ENCODE data around the gene TAB2. TPM values are rescaled to one million over a fixed set of nuclear protein-coding genes. Genes with fewer than 3 reads are reported as not detected.
"Not testable (repeated sequence)": the region's sequence is repeated elsewhere in the genome, so short reads cannot be mapped to it uniquely, and the experiment has no call there.

Gene TAB2
- total RNA-seq, 1 donor from 2014 or later: 25.1 TPM

GRCh38 chr6:149318581-149319286, 1.2 kb downstream of the TAB2 start:
- Histone ChIP-seq H3K9me3 (ENCODE audit: control insufficient read depth in 3 of 3, low read length in 3 of 3) (no peaks in the 10 kb centered on the region), H3K4me3 (ENCODE audit: low read length in 3 of 3) (peak overlapping the region; percentile 76 to 79 (median 78)), H3K4me1 (ENCODE audit: control insufficient read depth in 3 of 3, insufficient read depth in 3 of 3, low read length in 3 of 3) (peaks cover 0 to 12% (median 0%) of the 10 kb centered on the region in 3 donors), H3K9ac (ENCODE audit: low read depth in 1 of 3, low read length in 3 of 3) (peak overlapping the region; percentile 57 to 84 (median 78)), H3K27me3 (ENCODE audit: control insufficient read depth in 3 of 3, insufficient read depth in 3 of 3, low read length in 3 of 3) (no peaks in the 10 kb centered on the region), H3K36me3 (ENCODE audit: control insufficient read depth in 3 of 3, insufficient read depth in 3 of 3, low read length in 3 of 3) (no peaks in the 10 kb centered on the region), H3K27ac (ENCODE audit: low read depth, low read length) (peak overlapping the region; percentile 17)

- no peak overlapping the region for H3K27ac ChIP-seq (ENCODE audit: low read depth, low read length)
- peaks cover 0 to 14% (median 1%) of the 10 kb centered on the region in 3 donors for H3K4me1 ChIP-seq (ENCODE audit: control insufficient read depth in 3 of 3, insufficient read depth in 3 of 3, low read length in 3 of 3)
- H3K36me3 ChIP-seq (ENCODE audit: control insufficient read depth in 3 of 3, insufficient read depth in 3 of 3, low read length in 3 of 3): no peaks in the 10 kb centered on the region
- no peaks in the 10 kb centered on the region for H3K27me3 ChIP-seq (ENCODE audit: control insufficient read depth in 3 of 3, insufficient read depth in 3 of 3, low read length in 3 of 3)
- no peaks in the 10 kb centered on the region for H3K9me3 ChIP-seq (ENCODE audit: control insufficient read depth in 3 of 3, low read length in 3 of 3)
- peak overlapping the region in 2 of 3 donors; percentile 76 to 78 for H3K4me3 ChIP-seq (ENCODE audit: low read length in 3 of 3)
- H3K9ac ChIP-seq (ENCODE audit: low read depth in 1 of 3, low read length in 3 of 3): peak overlapping the region in 2 of 3 donors; percentile 27 to 57
Measured at GRCh38 chr6:149319422-149319821, 1.9 kb downstream of the TAB2 start.

GRCh38 chr6:149320016-149320415, 2.5 kb downstream of the TAB2 start:
- not testable (repeated sequence) for H3K4me3 ChIP-seq (ENCODE audit: low read length in 3 of 3); H3K36me3 ChIP-seq (ENCODE audit: control insufficient read depth in 3 of 3, insufficient read depth in 3 of 3, low read length in 3 of 3); H3K9me3 ChIP-seq (ENCODE audit: control insufficient read depth in 3 of 3, low read length in 3 of 3); H3K27me3 ChIP-seq (ENCODE audit: control insufficient read depth in 3 of 3, insufficient read depth in 3 of 3, low read length in 3 of 3); H3K9ac ChIP-seq (ENCODE audit: low read depth in 1 of 3, low read length in 3 of 3)
- H3K4me1 ChIP-seq (ENCODE audit: control insufficient read depth in 3 of 3, insufficient read depth in 3 of 3, low read length in 3 of 3): peaks cover 0 to 14% (median 3%) of the 10 kb centered on the region in 3 donors
- peak overlapping the region; percentile 23 for H3K27ac ChIP-seq (ENCODE audit: low read depth, low read length)

- no peaks in the 10 kb centered on the region for H3K27me3 ChIP-seq (ENCODE audit: control insufficient read depth in 3 of 3, insufficient read depth in 3 of 3, low read length in 3 of 3)
- peaks cover 0 to 14% (median 3%) of the 10 kb centered on the region in 3 donors for H3K4me1 ChIP-seq (ENCODE audit: control insufficient read depth in 3 of 3, insufficient read depth in 3 of 3, low read length in 3 of 3)
- H3K9me3 ChIP-seq (ENCODE audit: control insufficient read depth in 3 of 3, low read length in 3 of 3): no peaks in the 10 kb centered on the region
- H3K9ac ChIP-seq (ENCODE audit: low read depth in 1 of 3, low read length in 3 of 3): no peak overlapping the region
- H3K36me3 ChIP-seq (ENCODE audit: control insufficient read depth in 3 of 3, insufficient read depth in 3 of 3, low read length in 3 of 3): no peaks in the 10 kb centered on the region
- H3K4me3 ChIP-seq (ENCODE audit: low read length in 3 of 3): no peak overlapping the region
- H3K27ac ChIP-seq (ENCODE audit: low read depth, low read length): no peak overlapping the region
Measured at GRCh38 chr6:149320796-149321195, 3.3 kb downstream of the TAB2 start.

- H3K9ac ChIP-seq (ENCODE audit: low read depth in 1 of 3, low read length in 3 of 3): no peak overlapping the region
- H3K27ac ChIP-seq (ENCODE audit: low read depth, low read length): no peak overlapping the region
- peaks cover 0 to 14% (median 8%) of the 10 kb centered on the region in 3 donors for H3K4me1 ChIP-seq (ENCODE audit: control insufficient read depth in 3 of 3, insufficient read depth in 3 of 3, low read length in 3 of 3)
- H3K4me3 ChIP-seq (ENCODE audit: low read length in 3 of 3): no peak overlapping the region
- no peaks in the 10 kb centered on the region for H3K9me3 ChIP-seq (ENCODE audit: control insufficient read depth in 3 of 3, low read length in 3 of 3)
- H3K27me3 ChIP-seq (ENCODE audit: control insufficient read depth in 3 of 3, insufficient read depth in 3 of 3, low read length in 3 of 3): no peaks in the 10 kb centered on the region
- H3K36me3 ChIP-seq (ENCODE audit: control insufficient read depth in 3 of 3, insufficient read depth in 3 of 3, low read length in 3 of 3): no peaks in the 10 kb centered on the region
Measured at GRCh38 chr6:149323353-149323752, 5.8 kb downstream of the TAB2 start.

GRCh38 chr6:149323925-149324324, 6.4 kb downstream of the TAB2 start:
- H3K27ac ChIP-seq (ENCODE audit: low read depth, low read length): no peak overlapping the region
- no peaks in the 10 kb centered on the region for H3K9me3 ChIP-seq (ENCODE audit: control insufficient read depth in 3 of 3, low read length in 3 of 3)
- H3K36me3 ChIP-seq (ENCODE audit: control insufficient read depth in 3 of 3, insufficient read depth in 3 of 3, low read length in 3 of 3): no peaks in the 10 kb centered on the region
- H3K9ac ChIP-seq (ENCODE audit: low read depth in 1 of 3, low read length in 3 of 3): peak overlapping the region in 1 of 3 donors; percentile 27
- peaks cover 3 to 13% (median 10%) of the 10 kb centered on the region in 3 donors for H3K4me1 ChIP-seq (ENCODE audit: control insufficient read depth in 3 of 3, insufficient read depth in 3 of 3, low read length in 3 of 3)
- H3K27me3 ChIP-seq (ENCODE audit: control insufficient read depth in 3 of 3, insufficient read depth in 3 of 3, low read length in 3 of 3): no peaks in the 10 kb centered on the region
- no peak overlapping the region for H3K4me3 ChIP-seq (ENCODE audit: low read length in 3 of 3)

- Histone ChIP-seq H3K36me3 (ENCODE audit: control insufficient read depth in 3 of 3, insufficient read depth in 3 of 3, low read length in 3 of 3) (no peaks in the 10 kb centered on the region), H3K27me3 (ENCODE audit: control insufficient read depth in 3 of 3, insufficient read depth in 3 of 3, low read length in 3 of 3) (no peaks in the 10 kb centered on the region), H3K9me3 (ENCODE audit: control insufficient read depth in 3 of 3, low read length in 3 of 3) (no peaks in the 10 kb centered on the region), H3K4me3 (ENCODE audit: low read length in 3 of 3) (no peak overlapping the region), H3K9ac (ENCODE audit: low read depth in 1 of 3, low read length in 3 of 3) (peak overlapping the region in 1 of 3 donors; percentile 8), H3K4me1 (ENCODE audit: control insufficient read depth in 3 of 3, insufficient read depth in 3 of 3, low read length in 3 of 3) (peaks cover 3 to 18% (median 8%) of the 10 kb centered on the region in 3 donors), H3K27ac (ENCODE audit: low read depth, low read length) (no peak overlapping the region)
Measured at GRCh38 chr6:149324428-149324827, 6.9 kb downstream of the TAB2 start.

GRCh38 chr6:149325648-149326236, 8.2 kb downstream of the TAB2 start:
- Histone ChIP-seq H3K4me1 (ENCODE audit: control insufficient read depth in 3 of 3, insufficient read depth in 3 of 3, low read length in 3 of 3) (peaks cover 3 to 18% (median 12%) of the 10 kb centered on the region in 3 donors), H3K27ac (ENCODE audit: low read depth, low read length) (no peak overlapping the region), H3K9ac (ENCODE audit: low read depth in 1 of 3, low read length in 3 of 3) (no peak overlapping the region), H3K9me3 (ENCODE audit: control insufficient read depth in 3 of 3, low read length in 3 of 3) (no peaks in the 10 kb centered on the region), H3K36me3 (ENCODE audit: control insufficient read depth in 3 of 3, insufficient read depth in 3 of 3, low read length in 3 of 3) (no peaks in the 10 kb centered on the region), H3K27me3 (ENCODE audit: control insufficient read depth in 3 of 3, insufficient read depth in 3 of 3, low read length in 3 of 3) (no peaks in the 10 kb centered on the region), H3K4me3 (ENCODE audit: low read length in 3 of 3) (no peak overlapping the region)

GRCh38 chr6:149327638-149328037, 10.1 kb downstream of the TAB2 start:
- peaks cover 9 to 25% (median 10%) of the 10 kb centered on the region in 3 donors for H3K4me1 ChIP-seq (ENCODE audit: control insufficient read depth in 3 of 3, insufficient read depth in 3 of 3, low read length in 3 of 3)

GRCh38 chr6:149328083-149328482, 10.6 kb downstream of the TAB2 start:
- H3K27me3 ChIP-seq (ENCODE audit: control insufficient read depth in 3 of 3, insufficient read depth in 3 of 3, low read length in 3 of 3): no peaks in the 10 kb centered on the region
- H3K27ac ChIP-seq (ENCODE audit: low read depth, low read length): no peak overlapping the region
- no peak overlapping the region for H3K9ac ChIP-seq (ENCODE audit: low read depth in 1 of 3, low read length in 3 of 3)
- H3K36me3 ChIP-seq (ENCODE audit: control insufficient read depth in 3 of 3, insufficient read depth in 3 of 3, low read length in 3 of 3): no peaks in the 10 kb centered on the region
- no peak overlapping the region for H3K4me3 ChIP-seq (ENCODE audit: low read length in 3 of 3)
- H3K9me3 ChIP-seq (ENCODE audit: control insufficient read depth in 3 of 3, low read length in 3 of 3): no peaks in the 10 kb centered on the region
- H3K4me1 ChIP-seq (ENCODE audit: control insufficient read depth in 3 of 3, insufficient read depth in 3 of 3, low read length in 3 of 3): peaks cover 9 to 28% (median 14%) of the 10 kb centered on the region in 3 donors

More at GRCh38 chr6:149327638-149328037, 10.1 kb downstream of the TAB2 start:
- Histone ChIP-seq H3K9me3 (ENCODE audit: control insufficient read depth in 3 of 3, low read length in 3 of 3) (no peaks in the 10 kb centered on the region), H3K27ac (ENCODE audit: low read depth, low read length) (no peak overlapping the region), H3K36me3 (ENCODE audit: control insufficient read depth in 3 of 3, insufficient read depth in 3 of 3, low read length in 3 of 3) (no peaks in the 10 kb centered on the region), H3K9ac (ENCODE audit: low read depth in 1 of 3, low read length in 3 of 3) (no peak overlapping the region), H3K4me3 (ENCODE audit: low read length in 3 of 3) (no peak overlapping the region), H3K27me3 (ENCODE audit: control insufficient read depth in 3 of 3, insufficient read depth in 3 of 3, low read length in 3 of 3) (no peaks in the 10 kb centered on the region)
